ENCODE data around the gene DOCK11. TPM values are rescaled to one million over a fixed set of nuclear protein-coding genes. Genes with fewer than 3 reads are reported as not detected.
"Not testable (repeated sequence)": the region's sequence is repeated elsewhere in the genome, so short reads cannot be mapped to it uniquely, and the experiment has no call there.

DOCK11 gene
- total RNA-seq, 1 experiment from 2014 or later, result 18.0 TPM

DNA sequence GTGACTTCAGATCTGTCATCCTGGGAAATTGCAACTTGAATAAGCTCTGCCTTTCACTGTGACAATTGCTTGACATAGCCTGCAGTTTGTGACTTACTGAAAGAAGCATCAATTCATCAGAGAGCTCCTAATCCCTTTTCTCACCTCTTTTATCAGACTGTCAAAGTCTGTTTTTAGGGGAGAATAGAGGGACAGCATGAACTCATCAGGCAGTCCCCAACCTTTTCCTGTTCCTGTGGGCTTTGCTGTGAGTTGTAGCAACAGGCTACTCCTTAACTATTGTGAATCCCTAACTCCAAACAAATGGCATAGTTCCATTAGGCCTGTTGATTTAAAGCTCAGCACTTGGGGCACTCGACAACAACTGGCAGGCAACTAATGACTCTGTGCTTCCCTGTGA lies 64.9 kb downstream of the DOCK11 start:
- H3K27me3 ChIP-seq, result no peaks in the 10 kb centered on the region

DNA sequence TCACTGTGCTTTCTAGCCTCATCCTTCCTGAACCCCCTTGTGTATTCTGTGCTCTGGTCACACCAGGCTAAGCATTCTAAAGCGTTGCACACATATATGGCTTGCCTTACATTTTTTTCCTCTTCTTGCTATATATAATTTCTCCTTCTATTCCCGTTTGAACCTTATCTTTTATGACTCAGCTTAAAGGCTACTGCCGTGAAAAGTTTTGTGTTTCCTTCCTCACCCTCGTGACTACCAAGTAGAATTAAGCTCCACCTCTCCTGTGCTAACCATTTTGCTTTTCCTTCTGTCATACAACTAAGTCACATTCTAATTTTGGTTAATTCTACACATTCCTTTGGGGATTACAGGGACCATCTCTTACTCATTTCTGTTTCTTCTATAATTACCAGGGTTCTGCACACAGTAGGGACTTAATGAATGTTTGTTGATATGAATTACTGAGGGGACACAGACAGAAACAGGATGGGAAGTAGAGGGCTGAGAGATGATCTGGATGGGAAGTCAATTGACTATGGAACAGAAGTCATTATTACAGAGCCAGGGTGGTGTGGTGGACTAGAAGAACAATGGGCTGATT lies 67.1 kb downstream of the DOCK11 start:
- no peak for DNase-seq
- Histone ChIP-seq H3K9me3 (replicated peaks) (no peaks in the 10 kb centered on the region), H3K27ac (no peak overlapping the region), H3K4me1 (peaks cover 3% of the 10 kb centered on the region; the same call in 1 of the 2 replicates), H3K36me3 (no peaks in the 10 kb centered on the region), H3K27me3 (no peaks in the 10 kb centered on the region), H3K4me3 (no peak overlapping the region)

More for the DNA sequence above, 64.9 kb downstream of the DOCK11 start:
- Histone ChIP-seq H3K4me1 (peaks cover 3% of the 10 kb centered on the region; the same call in 1 of the 2 replicates), H3K36me3 (no peaks in the 10 kb centered on the region), H3K4me3 (no peak overlapping the region), H3K9me3 (replicated peaks) (no peaks in the 10 kb centered on the region), H3K27ac (no peak overlapping the region)
- peak in 1 of 2 experiments; percentile 25 for DNase-seq

DNA sequence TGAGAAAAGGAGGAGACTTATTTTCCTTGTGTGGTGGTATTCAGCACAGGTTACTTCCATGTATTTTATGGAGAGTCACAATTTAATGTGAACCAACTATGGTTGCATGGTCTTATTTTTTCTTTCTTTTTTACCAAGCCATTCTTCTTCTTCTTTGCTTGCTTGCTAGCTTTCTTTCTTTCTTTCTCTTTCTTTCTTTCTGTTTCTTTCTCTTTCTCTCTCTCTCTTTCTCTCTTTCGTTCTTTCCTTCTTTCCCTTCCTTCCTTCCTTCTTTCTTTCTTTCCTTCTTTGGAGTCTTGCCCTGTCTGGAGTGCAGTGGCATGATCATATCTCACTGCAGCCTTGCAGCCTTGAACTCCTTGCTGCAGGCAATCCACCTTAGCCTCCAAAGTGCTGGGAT lies 68.9 kb downstream of the DOCK11 start:
- Histone ChIP-seq H3K27ac (no peak overlapping the region), H3K9me3 (replicated peaks) (no peaks in the 10 kb centered on the region), H3K36me3 (no peaks in the 10 kb centered on the region), H3K4me3 (no peak overlapping the region), H3K4me1 (peaks cover 3% of the 10 kb centered on the region; the same call in 1 of the 2 replicates), H3K27me3 (no peaks in the 10 kb centered on the region)
- DNase-seq, result no peak

DNA sequence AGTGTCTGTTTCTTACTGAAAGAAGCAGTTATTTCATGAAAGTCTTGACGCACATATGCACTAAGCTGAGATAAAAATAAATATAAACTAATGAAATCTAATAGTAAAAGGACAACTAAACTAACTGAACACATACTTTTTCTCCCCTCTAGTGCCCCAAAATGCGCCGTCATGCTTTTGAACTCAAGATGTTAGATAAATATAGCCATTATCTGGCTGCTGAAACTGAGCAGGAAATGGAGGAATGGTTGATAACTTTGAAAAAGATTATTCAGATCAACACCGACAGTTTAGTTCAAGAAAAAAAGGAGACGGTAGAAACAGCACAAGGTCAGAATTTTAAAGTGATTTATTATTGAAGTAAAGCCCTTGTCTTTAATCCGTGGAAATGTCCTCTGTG lies 70.2 kb downstream of the DOCK11 start:
- H3K4me3 ChIP-seq, result no peak overlapping the region
- H3K27ac ChIP-seq, result no peak overlapping the region
- H3K36me3 ChIP-seq, result no peaks in the 10 kb centered on the region
- no peaks in the 10 kb centered on the region for H3K27me3 ChIP-seq
- H3K4me1 ChIP-seq, result no peaks in the 10 kb centered on the region
- H3K9me3 ChIP-seq (replicated peaks), result no peaks in the 10 kb centered on the region
- DNase-seq, result no peak

DNA sequence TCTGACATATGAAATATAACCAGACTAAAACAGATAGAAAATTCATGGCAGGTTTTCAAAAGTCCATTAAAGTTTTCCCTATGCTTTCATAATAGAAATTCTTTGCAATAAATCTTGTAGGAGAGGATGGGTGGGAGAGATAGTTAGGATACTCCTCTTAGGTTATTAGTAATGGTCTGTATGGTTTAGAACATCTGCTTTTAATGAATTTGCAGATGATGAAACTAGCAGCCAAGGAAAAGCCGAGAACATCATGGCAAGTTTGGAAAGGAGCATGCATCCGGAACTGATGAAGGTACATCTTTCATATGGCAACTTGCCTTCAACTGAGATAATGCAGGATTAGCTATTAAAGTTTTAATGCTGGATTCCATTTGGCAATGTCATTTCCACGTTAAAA lies 70.7 kb downstream of the DOCK11 start:
- no peaks in the 10 kb centered on the region for H3K4me1 ChIP-seq
- no peak for DNase-seq
- no peaks in the 10 kb centered on the region for H3K9me3 ChIP-seq (replicated peaks)
- no peak overlapping the region for H3K4me3 ChIP-seq
- H3K27me3 ChIP-seq, result no peaks in the 10 kb centered on the region
- H3K27ac ChIP-seq, result no peak overlapping the region
- no peaks in the 10 kb centered on the region for H3K36me3 ChIP-seq

DNA sequence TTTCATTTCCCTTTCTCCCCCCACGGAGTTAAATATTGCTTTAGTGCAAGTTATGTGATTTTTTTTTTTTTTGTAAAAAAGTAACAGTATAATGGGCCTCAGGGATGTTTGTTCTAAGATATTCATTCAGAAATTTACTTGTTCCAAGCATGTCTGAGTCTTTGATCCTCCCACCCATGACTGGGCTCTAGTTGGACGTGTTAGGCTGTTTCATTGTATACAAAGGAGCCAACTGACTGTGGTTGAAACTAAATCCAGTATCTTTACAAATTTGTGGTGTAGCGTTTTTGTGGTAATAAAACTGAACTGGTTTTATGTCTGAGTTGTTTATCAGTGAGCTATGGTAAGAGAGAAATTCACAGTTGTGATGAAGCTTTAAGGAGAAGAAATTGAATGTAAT lies 74.1 kb downstream of the DOCK11 start:
- Histone ChIP-seq H3K36me3 (no peaks in the 10 kb centered on the region), H3K27me3 (no peaks in the 10 kb centered on the region), H3K9me3 (replicated peaks) (no peaks in the 10 kb centered on the region), H3K4me3 (no peak overlapping the region), H3K4me1 (no peaks in the 10 kb centered on the region), H3K27ac (no peak overlapping the region)
- DNase-seq, result no peak

DNA sequence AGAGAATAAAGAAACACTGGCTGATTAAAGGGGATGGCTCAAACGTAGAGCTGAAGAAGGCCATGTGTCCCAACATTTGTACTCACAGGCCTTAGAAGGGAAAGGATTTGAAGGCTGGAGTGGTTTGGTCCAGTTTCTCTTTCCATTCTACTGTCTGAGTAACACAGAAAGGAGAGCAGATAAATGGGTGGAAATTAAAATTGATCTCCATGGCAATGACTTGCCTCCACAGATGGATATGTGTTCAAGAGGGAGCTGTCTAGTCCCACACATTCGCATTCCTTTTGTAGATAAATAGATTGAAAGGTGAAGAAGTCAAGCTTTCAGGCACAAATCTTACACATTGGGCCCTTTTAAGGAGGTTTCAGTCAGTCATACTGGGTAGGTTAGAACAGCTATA lies 74.6 kb downstream of the DOCK11 start:
- H3K4me3 ChIP-seq, result no peak overlapping the region
- H3K27ac ChIP-seq, result no peak overlapping the region
- no peaks in the 10 kb centered on the region for H3K27me3 ChIP-seq
- no peaks in the 10 kb centered on the region for H3K4me1 ChIP-seq
- H3K36me3 ChIP-seq, result no peaks in the 10 kb centered on the region
- DNase-seq, result no peak
- H3K9me3 ChIP-seq (replicated peaks), result no peaks in the 10 kb centered on the region

DNA sequence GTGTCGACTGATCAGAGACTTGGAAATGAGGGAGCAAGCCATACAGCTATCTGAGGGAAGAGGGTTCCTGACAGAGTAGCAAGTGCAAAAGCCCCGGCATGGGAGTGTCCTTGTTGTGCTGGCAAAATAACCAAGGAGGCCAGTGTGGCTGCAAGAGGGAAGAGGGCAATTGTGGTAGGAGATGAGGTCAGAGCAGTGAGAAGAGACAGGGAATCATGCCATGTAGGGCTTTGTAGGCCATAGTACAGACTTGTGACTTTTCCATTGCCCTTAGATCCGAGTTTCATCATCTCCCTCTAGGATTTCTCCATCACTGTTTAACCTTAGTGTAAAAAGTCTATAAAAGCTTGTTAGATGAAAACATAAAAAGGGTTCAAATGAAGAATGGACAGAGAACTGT lies 76.2 kb downstream of the DOCK11 start:
- Histone ChIP-seq H3K4me3 (no peak overlapping the region), H3K4me1 (no peaks in the 10 kb centered on the region), H3K36me3 (no peaks in the 10 kb centered on the region), H3K27me3 (no peaks in the 10 kb centered on the region), H3K9me3 (replicated peaks) (no peaks in the 10 kb centered on the region), H3K27ac (no peak overlapping the region)
- no peak for DNase-seq

DNA sequence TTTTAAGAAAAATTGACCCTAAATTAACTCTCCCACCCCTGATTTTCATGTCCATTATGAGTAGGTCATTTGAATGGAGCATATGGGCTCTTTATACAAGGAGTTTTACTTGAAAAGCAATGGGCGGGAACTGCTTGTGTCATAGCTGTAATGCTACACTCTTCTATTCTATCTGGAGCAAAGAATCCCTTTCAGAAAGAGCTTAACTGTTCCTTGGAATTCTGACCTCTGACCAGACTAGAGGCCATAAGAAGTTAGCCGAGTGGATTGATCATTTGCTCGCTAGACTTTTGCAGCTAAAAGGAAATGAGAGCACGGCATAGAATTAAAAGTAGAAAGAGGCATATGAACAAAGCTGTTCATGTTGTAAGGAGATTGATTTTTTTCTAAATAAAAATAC lies 79.1 kb downstream of the DOCK11 start:
- no peaks in the 10 kb centered on the region for H3K27me3 ChIP-seq
- H3K36me3 ChIP-seq, result no peaks in the 10 kb centered on the region
- DNase-seq, result no peak
- no peaks in the 10 kb centered on the region for H3K4me1 ChIP-seq
- no peak overlapping the region for H3K27ac ChIP-seq
- no peaks in the 10 kb centered on the region for H3K9me3 ChIP-seq (replicated peaks)
- no peak overlapping the region for H3K4me3 ChIP-seq

DNA sequence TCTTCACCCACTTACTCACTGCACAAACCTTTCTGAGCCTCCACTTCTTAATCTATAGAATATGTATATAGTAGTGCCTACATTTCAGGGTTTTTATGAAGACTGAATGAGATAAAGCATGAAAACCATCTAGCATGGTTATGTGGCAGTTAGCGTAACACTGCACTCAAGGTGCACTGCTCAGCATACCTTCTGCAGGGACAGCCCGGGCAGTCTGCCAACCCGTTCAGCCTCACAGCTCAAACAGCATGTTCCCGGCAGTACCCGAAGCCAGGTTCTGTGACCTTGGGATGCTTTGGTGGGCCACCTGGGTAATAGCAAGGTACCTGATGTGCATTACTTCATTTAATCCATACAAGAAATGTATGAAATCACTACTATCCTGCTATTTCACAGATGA lies 81.4 kb downstream of the DOCK11 start:
- no peak overlapping the region for H3K4me3 ChIP-seq
- H3K9me3 ChIP-seq (replicated peaks), result no peaks in the 10 kb centered on the region
- no peaks in the 10 kb centered on the region for H3K4me1 ChIP-seq
- no peaks in the 10 kb centered on the region for H3K36me3 ChIP-seq
- no peak for DNase-seq
- no peak overlapping the region for H3K27ac ChIP-seq
- H3K27me3 ChIP-seq, result no peaks in the 10 kb centered on the region

DNA sequence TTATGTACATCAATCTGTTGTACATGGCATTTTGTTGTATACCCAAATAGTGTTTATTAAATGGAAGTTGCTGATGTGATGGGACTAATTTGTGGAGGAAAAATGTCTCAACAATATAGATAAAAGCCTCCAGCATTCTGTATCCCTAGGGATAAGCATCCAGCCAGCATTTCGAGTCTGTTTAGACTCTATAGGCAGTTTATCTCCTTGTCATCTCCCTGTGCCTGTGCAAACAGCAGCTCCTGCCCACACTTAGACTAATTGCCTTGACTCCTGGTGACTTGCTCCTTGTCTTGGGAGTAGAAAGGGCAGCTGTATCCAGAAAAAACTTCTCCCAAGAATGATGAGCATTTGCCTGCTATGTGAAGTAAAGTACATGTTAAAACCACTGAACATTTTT lies 83.8 kb downstream of the DOCK11 start:
- Histone ChIP-seq H3K4me3 (no peak overlapping the region), H3K9me3 (replicated peaks) (no peaks in the 10 kb centered on the region), H3K27ac (no peak overlapping the region), H3K36me3 (no peaks in the 10 kb centered on the region), H3K4me1 (no peaks in the 10 kb centered on the region), H3K27me3 (no peaks in the 10 kb centered on the region)
- no peak for DNase-seq

DNA sequence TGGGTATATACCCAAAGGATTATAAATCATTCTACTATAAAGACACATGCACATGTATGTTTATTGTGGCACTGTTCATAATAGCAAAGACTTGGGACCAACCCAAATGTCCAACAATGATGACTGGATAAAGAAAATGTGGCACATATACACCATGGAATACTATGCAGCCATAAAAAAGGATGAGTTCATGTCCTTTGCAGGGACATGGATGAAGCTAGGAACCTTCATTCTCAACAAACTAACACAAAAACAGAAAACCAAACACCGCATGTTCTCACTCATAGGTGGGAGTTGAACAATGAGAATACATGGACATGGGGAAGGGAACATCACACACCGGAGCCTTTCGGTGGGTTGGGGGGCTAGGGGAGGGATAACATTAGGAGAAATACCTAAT lies 87.3 kb downstream of the DOCK11 start:
- H3K9me3 ChIP-seq (replicated peaks); H3K36me3 ChIP-seq; DNase-seq; H3K27me3 ChIP-seq; H3K4me3 ChIP-seq; H3K4me1 ChIP-seq; H3K27ac ChIP-seq: not testable (repeated sequence)

DNA sequence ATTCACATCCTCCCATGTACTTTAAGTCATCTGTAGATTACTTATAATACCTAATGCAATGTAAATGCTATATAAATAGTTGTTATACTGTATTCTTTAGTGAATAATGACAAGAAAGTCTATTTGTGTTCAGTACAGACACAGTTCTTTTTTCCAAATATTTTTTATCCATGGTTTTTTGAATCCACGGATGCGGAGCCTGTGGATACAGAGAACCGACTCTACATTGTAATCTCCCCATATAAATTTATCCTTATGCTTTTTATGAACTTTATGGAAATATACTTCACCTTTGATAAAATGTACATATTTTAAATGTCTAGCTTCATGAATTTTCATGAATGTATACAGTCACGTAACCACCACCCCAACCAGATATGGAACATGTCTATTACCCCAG lies 88.2 kb downstream of the DOCK11 start:
- Histone ChIP-seq H3K27ac (no peak overlapping the region), H3K27me3 (no peaks in the 10 kb centered on the region), H3K4me3 (no peak overlapping the region), H3K36me3 (no peaks in the 10 kb centered on the region; the same call in 1 of the 2 replicates), H3K9me3 (replicated peaks) (no peaks in the 10 kb centered on the region), H3K4me1 (no peaks in the 10 kb centered on the region)
- DNase-seq, result no peak

DNA sequence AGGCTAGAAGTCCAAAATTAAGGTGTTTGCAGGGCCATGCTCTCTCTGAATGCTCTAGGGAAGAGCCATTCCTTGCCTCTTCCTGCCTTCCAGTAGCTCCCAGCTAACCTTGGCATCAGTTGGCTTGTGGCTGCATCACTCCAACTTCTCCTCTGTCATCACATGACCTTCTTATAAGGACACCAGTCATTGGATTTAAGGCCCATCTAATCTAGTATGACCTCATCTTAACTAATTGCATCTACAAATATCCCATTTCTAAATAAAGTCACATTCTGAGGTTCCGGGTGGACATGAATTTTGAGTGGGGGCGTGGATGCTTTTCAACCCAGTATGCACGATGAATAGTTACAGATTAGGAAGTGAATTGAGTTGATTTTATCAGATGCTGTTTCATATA lies 89.7 kb downstream of the DOCK11 start:
- Histone ChIP-seq H3K27me3 (no peaks in the 10 kb centered on the region), H3K4me1 (no peaks in the 10 kb centered on the region), H3K27ac (no peak overlapping the region), H3K36me3 (no peaks in the 10 kb centered on the region; the same call in 1 of the 2 replicates), H3K9me3 (replicated peaks) (no peaks in the 10 kb centered on the region), H3K4me3 (no peak overlapping the region)
- no peak for DNase-seq

DNA sequence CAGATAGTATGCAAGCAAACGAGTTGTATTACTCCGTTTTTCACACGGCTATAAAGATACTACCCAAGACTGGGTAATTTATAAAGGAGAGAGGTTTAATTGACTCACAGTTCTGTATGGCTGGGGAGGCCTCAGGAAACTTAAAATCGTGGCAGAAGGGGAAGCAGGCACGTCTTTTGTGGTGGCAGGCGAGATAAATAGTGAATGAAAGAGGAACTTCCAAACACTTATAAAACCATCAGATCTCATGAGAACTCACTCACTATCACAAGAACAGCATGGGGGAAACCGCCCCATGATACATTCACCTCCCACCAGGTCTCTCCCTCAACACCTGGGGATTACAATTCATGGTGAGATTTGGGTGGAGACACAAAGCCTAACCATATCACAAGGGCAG lies 90.6 kb downstream of the DOCK11 start:
- H3K36me3 ChIP-seq; H3K9me3 ChIP-seq (replicated peaks); H3K4me1 ChIP-seq; DNase-seq; H3K27ac ChIP-seq; H3K27me3 ChIP-seq; H3K4me3 ChIP-seq: not testable (repeated sequence)

DNA sequence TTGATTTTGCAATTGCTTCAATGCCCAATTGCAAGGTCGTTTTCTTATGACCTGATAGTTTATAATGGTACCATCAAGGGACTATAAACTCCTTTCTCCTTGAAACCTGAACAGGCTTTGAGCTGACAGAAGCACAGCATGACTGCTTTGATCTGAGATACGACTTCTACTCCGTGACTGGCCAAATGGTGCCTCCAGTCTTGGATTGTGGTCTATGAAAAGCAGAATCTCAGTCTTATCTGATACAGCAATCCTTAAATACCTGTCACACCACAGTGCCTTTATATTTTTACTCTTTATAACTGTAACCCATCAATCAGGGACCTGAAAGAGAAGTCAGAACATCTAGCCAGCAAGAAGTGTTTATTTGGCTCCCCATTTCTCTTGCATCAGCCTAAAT lies 93.1 kb downstream of the DOCK11 start:
- Histone ChIP-seq H3K27me3 (no peaks in the 10 kb centered on the region), H3K36me3 (no peaks in the 10 kb centered on the region; the same call in 1 of the 2 replicates), H3K9me3 (replicated peaks) (no peaks in the 10 kb centered on the region), H3K27ac (no peak overlapping the region), H3K4me3 (no peak overlapping the region), H3K4me1 (no peaks in the 10 kb centered on the region)
- DNase-seq, result no peak
